Measurements from ENCODE around the gene F12.

Gene F12

DNA sequence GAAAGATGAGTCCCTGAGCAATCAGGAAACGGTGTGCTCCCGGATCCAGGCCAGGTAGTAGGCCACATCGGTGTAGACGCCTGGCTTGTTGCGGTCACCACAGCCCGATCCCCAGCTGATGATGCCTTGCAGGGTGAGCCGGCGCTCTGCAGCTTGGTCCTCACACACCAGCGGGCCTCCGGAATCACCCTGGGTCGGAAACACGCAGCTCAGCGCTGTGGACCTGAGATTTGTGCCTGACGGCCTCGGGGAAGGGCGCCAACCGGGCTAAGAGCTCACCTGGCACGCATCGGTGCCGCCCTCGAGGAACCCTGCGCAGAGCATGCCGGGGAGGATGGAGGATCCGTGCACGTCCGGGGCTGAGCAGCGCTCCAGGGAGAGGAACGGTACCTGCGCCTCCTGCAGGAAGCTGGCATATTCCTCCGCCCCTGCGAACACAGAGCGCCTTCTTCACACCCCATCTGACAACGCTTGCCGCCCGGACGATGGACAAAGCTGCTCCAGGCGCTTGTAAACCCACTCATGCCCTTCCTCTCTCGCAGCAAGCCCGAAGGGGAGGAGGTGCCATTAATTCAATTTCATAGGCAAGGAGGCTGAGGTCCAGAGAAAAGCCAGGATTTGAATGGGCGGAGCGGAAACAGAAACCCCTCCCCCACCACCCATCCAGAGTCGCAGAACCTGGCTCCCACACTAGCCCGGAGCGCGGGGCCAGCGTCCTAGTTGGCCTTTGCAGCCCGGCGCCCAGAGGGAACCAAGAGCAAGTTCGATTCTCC lies 6.9 kb downstream of the F12 start (continued):
- TF ChIP-seq, protein P1, sequence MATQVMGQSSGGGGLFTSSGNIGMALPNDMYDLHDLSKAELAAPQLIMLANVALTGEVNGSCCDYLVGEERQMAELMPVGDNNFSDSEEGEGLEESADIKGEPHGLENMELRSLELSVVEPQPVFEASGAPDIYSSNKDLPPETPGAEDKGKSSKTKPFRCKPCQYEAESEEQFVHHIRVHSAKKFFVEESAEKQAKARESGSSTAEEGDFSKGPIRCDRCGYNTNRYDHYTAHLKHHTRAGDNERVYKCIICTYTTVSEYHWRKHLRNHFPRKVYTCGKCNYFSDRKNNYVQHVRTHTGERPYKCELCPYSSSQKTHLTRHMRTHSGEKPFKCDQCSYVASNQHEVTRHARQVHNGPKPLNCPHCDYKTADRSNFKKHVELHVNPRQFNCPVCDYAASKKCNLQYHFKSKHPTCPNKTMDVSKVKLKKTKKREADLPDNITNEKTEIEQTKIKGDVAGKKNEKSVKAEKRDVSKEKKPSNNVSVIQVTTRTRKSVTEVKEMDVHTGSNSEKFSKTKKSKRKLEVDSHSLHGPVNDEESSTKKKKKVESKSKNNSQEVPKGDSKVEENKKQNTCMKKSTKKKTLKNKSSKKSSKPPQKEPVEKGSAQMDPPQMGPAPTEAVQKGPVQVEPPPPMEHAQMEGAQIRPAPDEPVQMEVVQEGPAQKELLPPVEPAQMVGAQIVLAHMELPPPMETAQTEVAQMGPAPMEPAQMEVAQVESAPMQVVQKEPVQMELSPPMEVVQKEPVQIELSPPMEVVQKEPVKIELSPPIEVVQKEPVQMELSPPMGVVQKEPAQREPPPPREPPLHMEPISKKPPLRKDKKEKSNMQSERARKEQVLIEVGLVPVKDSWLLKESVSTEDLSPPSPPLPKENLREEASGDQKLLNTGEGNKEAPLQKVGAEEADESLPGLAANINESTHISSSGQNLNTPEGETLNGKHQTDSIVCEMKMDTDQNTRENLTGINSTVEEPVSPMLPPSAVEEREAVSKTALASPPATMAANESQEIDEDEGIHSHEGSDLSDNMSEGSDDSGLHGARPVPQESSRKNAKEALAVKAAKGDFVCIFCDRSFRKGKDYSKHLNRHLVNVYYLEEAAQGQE (tag by site-specific recombination; IDR thresholded peaks at IDR 0.05), result no peak
- TF ChIP-seq ZIC2 (tag by site-specific recombination; IDR thresholded peaks at IDR 0.05), result peak; percentile 41; the same call in 1 of the 2 replicates
- TF ChIP-seq ZFP3 (tag by site-specific recombination; IDR thresholded peaks at IDR 0.05; ENCODE audit: low read depth), result no peak
- no peak for TF ChIP-seq ZNF670 (tag by site-specific recombination; IDR thresholded peaks at IDR 0.05; ENCODE audit: low read depth)
- no peak for TF ChIP-seq ZNF830 (tag by site-specific recombination; IDR thresholded peaks at IDR 0.05; ENCODE audit: low read depth)
- 0 out of 2 replicates have a peak, but pooled peaks have one; percentile 8 for TF ChIP-seq ZNF121 (tag by site-specific recombination; IDR thresholded peaks at IDR 0.05)
- TF ChIP-seq ZNF37A (tag by site-specific recombination; IDR thresholded peaks at IDR 0.05), result no peak
- TF ChIP-seq ZNF169 (tag by site-specific recombination; IDR thresholded peaks at IDR 0.05), result no peak
- TF ChIP-seq ZBTB17 (tag by site-specific recombination; IDR thresholded peaks at IDR 0.05), result peak; percentile 97
- TF ChIP-seq, protein P2, sequence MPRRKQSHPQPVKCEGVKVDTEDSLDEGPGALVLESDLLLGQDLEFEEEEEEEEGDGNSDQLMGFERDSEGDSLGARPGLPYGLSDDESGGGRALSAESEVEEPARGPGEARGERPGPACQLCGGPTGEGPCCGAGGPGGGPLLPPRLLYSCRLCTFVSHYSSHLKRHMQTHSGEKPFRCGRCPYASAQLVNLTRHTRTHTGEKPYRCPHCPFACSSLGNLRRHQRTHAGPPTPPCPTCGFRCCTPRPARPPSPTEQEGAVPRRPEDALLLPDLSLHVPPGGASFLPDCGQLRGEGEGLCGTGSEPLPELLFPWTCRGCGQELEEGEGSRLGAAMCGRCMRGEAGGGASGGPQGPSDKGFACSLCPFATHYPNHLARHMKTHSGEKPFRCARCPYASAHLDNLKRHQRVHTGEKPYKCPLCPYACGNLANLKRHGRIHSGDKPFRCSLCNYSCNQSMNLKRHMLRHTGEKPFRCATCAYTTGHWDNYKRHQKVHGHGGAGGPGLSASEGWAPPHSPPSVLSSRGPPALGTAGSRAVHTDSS (tag by site-specific recombination; IDR thresholded peaks at IDR 0.05), result no peak
- no peak for TF ChIP-seq ZNF138 (tag by site-specific recombination; IDR thresholded peaks at IDR 0.05; ENCODE audit: borderline replicate concordance)
- TF ChIP-seq ZNF677 (tag by site-specific recombination; IDR thresholded peaks at IDR 0.05), result no peak
- no peak for TF ChIP-seq ZNF510 (tag by site-specific recombination; IDR thresholded peaks at IDR 0.05; ENCODE audit: insufficient replicate concordance)
- TF ChIP-seq TCF7L2 (IDR thresholded peaks at IDR 0.05; ENCODE audit: borderline replicate concordance, low read depth, low read length), result no peak
- no peak for TF ChIP-seq ZNF658 (tag by site-specific recombination; IDR thresholded peaks at IDR 0.05)
- no peak for TF ChIP-seq ZNF23 (tag by site-specific recombination; IDR thresholded peaks at IDR 0.05; ENCODE audit: borderline replicate concordance)
- peak; percentile 54 for TF ChIP-seq ZFHX2 (tag by site-specific recombination; conservative IDR thresholded peaks at IDR 0.05)
- TF ChIP-seq ZNF785 (tag by site-specific recombination; IDR thresholded peaks at IDR 0.05), result no peak
- TF ChIP-seq, protein P3, sequence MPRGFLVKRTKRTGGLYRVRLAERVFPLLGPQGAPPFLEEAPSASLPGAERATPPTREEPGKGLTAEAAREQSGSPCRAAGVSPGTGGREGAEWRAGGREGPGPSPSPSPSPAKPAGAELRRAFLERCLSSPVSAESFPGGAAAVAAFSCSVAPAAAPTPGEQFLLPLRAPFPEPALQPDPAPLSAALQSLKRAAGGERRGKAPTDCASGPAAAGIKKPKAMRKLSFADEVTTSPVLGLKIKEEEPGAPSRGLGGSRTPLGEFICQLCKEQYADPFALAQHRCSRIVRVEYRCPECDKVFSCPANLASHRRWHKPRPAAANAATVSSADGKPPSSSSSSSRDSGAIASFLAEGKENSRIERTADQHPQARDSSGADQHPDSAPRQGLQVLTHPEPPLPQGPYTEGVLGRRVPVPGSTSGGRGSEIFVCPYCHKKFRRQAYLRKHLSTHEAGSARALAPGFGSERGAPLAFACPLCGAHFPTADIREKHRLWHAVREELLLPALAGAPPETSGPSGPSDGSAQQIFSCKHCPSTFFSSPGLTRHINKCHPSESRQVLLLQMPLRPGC (tag by site-specific recombination; IDR thresholded peaks at IDR 0.05), result no peak
- TF ChIP-seq, protein P4, sequence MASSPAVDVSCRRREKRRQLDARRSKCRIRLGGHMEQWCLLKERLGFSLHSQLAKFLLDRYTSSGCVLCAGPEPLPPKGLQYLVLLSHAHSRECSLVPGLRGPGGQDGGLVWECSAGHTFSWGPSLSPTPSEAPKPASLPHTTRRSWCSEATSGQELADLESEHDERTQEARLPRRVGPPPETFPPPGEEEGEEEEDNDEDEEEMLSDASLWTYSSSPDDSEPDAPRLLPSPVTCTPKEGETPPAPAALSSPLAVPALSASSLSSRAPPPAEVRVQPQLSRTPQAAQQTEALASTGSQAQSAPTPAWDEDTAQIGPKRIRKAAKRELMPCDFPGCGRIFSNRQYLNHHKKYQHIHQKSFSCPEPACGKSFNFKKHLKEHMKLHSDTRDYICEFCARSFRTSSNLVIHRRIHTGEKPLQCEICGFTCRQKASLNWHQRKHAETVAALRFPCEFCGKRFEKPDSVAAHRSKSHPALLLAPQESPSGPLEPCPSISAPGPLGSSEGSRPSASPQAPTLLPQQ (tag by site-specific recombination; IDR thresholded peaks at IDR 0.05), result no peak
- TF ChIP-seq ZNF544 (tag by site-specific recombination; IDR thresholded peaks at IDR 0.05), result no peak
- TF ChIP-seq, protein P5, sequence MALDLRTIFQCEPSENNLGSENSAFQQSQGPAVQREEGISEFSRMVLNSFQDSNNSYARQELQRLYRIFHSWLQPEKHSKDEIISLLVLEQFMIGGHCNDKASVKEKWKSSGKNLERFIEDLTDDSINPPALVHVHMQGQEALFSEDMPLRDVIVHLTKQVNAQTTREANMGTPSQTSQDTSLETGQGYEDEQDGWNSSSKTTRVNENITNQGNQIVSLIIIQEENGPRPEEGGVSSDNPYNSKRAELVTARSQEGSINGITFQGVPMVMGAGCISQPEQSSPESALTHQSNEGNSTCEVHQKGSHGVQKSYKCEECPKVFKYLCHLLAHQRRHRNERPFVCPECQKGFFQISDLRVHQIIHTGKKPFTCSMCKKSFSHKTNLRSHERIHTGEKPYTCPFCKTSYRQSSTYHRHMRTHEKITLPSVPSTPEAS (tag by site-specific recombination; IDR thresholded peaks at IDR 0.05), result no peak
- TF ChIP-seq KLF1 (tag by site-specific recombination; IDR thresholded peaks at IDR 0.05), result no peak; the same call in none of the 2 replicates
- TF ChIP-seq EGR2 (tag by site-specific recombination; IDR thresholded peaks at IDR 0.05; ENCODE audit: low read depth), result peak; percentile 60
- no peak for TF ChIP-seq ZNF571 (tag by site-specific recombination; IDR thresholded peaks at IDR 0.05)
- TF ChIP-seq PRDM1 (tag by site-specific recombination; IDR thresholded peaks at IDR 0.05), result no peak
- peak; percentile 1; the same call in 1 of the 2 replicates for TF ChIP-seq KLF16 (tag by site-specific recombination; IDR thresholded peaks at IDR 0.05)
- TF ChIP-seq SALL2 (tag by site-specific recombination; IDR thresholded peaks at IDR 0.05; ENCODE audit: borderline replicate concordance), result no peak
- no peak for TF ChIP-seq ZNF48 (tag by site-specific recombination; IDR thresholded peaks at IDR 0.05)
- TF ChIP-seq TRIM28 (IDR thresholded peaks at IDR 0.05; ENCODE audit: borderline replicate concordance, low read length), result 0 out of 2 replicates have a peak, but pooled peaks have one; percentile 42
- no peak for TF ChIP-seq ZNF214 (tag by site-specific recombination; IDR thresholded peaks at IDR 0.05; ENCODE audit: borderline replicate concordance)
- no peak for TF ChIP-seq ZNF132 (tag by site-specific recombination; IDR thresholded peaks at IDR 0.05; ENCODE audit: borderline replicate concordance)

Measured in HEK293 (cell line).